ENCODE data around the gene NBEAL2. TPM values are rescaled to one million over a fixed set of nuclear protein-coding genes. Genes with fewer than 3 reads are reported as not detected.

The NBEAL2 gene
- total and polyA plus RNA-seq, 10 of the 15 experiments (the other 5 are each of a cell fraction or from before 2014, with no cell fraction given), result 0.07 to 127 (median 29.4) TPM

DNA sequence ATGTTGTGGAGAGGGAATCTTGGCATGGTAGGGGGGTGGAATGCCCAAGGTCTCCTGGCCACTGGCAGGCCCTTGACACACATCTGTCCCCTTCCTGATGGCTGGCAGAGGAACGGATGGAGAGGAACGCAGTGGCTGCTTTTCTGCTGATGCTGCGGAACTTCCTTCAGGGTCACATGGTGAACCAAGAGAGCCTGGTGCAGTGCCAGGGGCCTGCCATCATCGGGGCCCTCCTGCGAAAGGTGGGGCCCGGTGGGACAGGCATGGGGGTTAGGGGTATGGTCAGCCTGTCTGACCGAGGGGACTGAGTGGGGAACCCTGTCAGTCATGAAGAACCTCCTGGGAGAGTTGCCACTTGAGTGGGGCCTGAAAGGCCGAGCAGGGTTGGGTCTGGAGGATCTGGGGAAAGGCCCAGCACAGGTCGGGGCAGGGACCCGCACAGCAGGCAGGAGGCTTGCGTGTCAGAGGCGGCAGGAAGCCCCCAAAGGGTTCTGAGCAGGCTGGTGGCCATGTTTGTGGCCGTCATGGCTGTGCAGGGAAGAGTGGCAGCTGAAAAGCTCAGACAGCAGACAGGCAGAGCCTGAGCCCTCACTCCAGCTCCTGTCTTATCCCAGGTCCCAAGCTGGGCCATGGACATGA is 18.1 kb downstream of the NBEAL2 start:
- no peaks in the 10 kb centered on the region for H3K4me1 ChIP-seq (ENCODE audit: control insufficient read depth, insufficient read depth, low read length)
- H4K20me1 ChIP-seq (ENCODE audit: control insufficient read depth, insufficient read depth), result no peaks in the 10 kb centered on the region
- DNase-seq (ENCODE audit: low read depth, low spot score) (no peak), FAIRE-seq (no peak), ATAC-seq (no peak)
- H2AFZ ChIP-seq (ENCODE audit: control insufficient read depth, low read depth, low read length), result no peak overlapping the region
- H3K9ac ChIP-seq (ENCODE audit: control insufficient read depth, insufficient read depth, low read length), result no peak overlapping the region
- no peak overlapping the region for H3K27ac ChIP-seq (ENCODE audit: control insufficient read depth, insufficient read depth)
- H3K36me3 ChIP-seq (ENCODE audit: control insufficient read depth in 2 of 2, insufficient read depth in 2 of 2, low read length in 1 of 2), result peaks cover 21 to 42% of the 10 kb centered on the region in 2 experiments; a peak in 3 of 4 replicates
- intact Hi-C loops (cut with micrococcal nuclease; ENCODE audit: unreplicated experiment), result loop anchor here (1.0 to 2.0 kb wide), 2 partner anchors 74 to 131 kb away; no protein-coding TSS in a partner anchor
- in situ Hi-C loops (cut with MboI), result no loop called here
- no peaks in the 10 kb centered on the region for H3K9me3 ChIP-seq (replicated peaks; ENCODE audit: control insufficient read depth, insufficient read depth, low read length)
- H3K4me3 ChIP-seq, result no peak overlapping the region
- SMC1A ChIA-PET (ENCODE audit: uncharacterized antibody, unreplicated experiment), result interaction anchor here (0.7 to 2.2 kb wide), 8 partner anchors 37 to 88 kb away, joined by 3 to 8 read pairs (median 4); no protein-coding TSS in a partner anchor
- CTCF ChIA-PET, result interaction anchor here (0.6 to 2.7 kb wide), 15 partner anchors 12 to 88 kb away, joined by 3 to 14 read pairs (median 5); partner anchors contain the start of gene NBEAL2
- H3K27me3 ChIP-seq (replicated peaks in 1 of 2; ENCODE audit: control insufficient read depth in 2 of 2, insufficient read depth in 2 of 2, low read length in 1 of 2), result no peaks in the 10 kb centered on the region
- no peak for TF ChIP-seq POLR2AphosphoS2 (IDR thresholded peaks at IDR 0.05; ENCODE audit: low read depth, low read length)
- no peak for TF ChIP-seq HDAC6 (IDR thresholded peaks at IDR 0.05; ENCODE audit: unreplicated experiment)
- no peak for TF ChIP-seq RUNX3 (IDR thresholded peaks at IDR 0.05; ENCODE audit: low read length)
- no peak for TF ChIP-seq EED (IDR thresholded peaks at IDR 0.05; ENCODE audit: low read depth)
- no peak for TF ChIP-seq KAT2A (conservative IDR thresholded peaks at IDR 0.05; ENCODE audit: control insufficient read depth, low read depth, low read length)
- TF ChIP-seq PAX5 (IDR thresholded peaks at IDR 0.05; ENCODE audit: borderline replicate concordance, low read depth, low read length), result no peak
- no peak for TF ChIP-seq JUNB (IDR thresholded peaks at IDR 0.05)
- H3K4me2 ChIP-seq (ENCODE audit: control insufficient read depth, insufficient read depth), result no peak overlapping the region
- no TSS peak for BruUV-seq (replicated peaks)
- RAD21 ChIA-PET (ENCODE audit: unreplicated experiment), result interaction anchor here (0.7 to 1.8 kb wide), 6 partner anchors 10 to 84 kb away, joined by 3 to 5 read pairs (median 3); partner anchors contain the start of gene NBEAL2
- no peaks in the 10 kb centered on the region; the same call in 1 of the 2 replicates for H3K79me2 ChIP-seq (ENCODE audit: control insufficient read depth, insufficient read depth, low read length)
- POLR2A ChIA-PET, result no interaction called here
- 91% methylated on average over 13 of the region's 13 CpGs for WGBS (ENCODE audit: insufficient coverage, insufficient replicate concordance, low lambda C conversion rate, missing lambda C conversion rate)

Measured in GM12878 (cell line).